Measurements from ENCODE around the gene SYTL2. TPM values are rescaled to one million over a fixed set of nuclear protein-coding genes. Genes with fewer than 3 reads are reported as not detected.

The SYTL2 gene
- total RNA-seq, 4 donors from 2014 or later, result 11.6 to 18.6 (median 14.5) TPM

DNA sequence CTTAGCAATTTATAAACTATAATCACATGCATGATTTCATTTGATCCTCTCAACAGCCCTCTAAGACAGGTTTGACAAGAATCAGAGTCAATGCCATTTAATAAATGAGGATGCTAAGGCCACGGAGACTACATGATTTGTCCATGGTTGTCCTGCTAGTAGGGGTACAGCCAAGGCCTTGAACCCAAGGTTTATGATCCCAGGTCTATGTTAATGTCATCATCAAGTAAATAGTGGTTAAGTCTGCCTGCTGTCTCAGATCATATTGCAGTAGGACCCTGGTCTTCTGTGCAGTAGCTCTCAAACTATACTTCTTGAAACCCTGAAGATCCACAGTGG is 17.7 kb upstream of the SYTL2 start:
- 53% methylated on average over 1 of the region's 1 CpG for WGBS
- Histone ChIP-seq H3K27ac (peak overlapping the region; percentile 55), H3K36me3 (no peaks in the 10 kb centered on the region), H3K9me3 (no peaks in the 10 kb centered on the region), H3K4me1 (peaks cover 18% of the 10 kb centered on the region), H3K27me3 (no peaks in the 10 kb centered on the region), H3K4me3 (no peak overlapping the region)
- DNase-seq (ENCODE audit: low spot score in 2 of 2), result no peak
- TF ChIP-seq EP300 (IDR thresholded peaks at IDR 0.05) (no peak), POLR2AphosphoS5 (IDR thresholded peaks at IDR 0.05) (no peak), POLR2A (IDR thresholded peaks at IDR 0.05) (no peak)
- TF ChIP-seq, protein P1, sequence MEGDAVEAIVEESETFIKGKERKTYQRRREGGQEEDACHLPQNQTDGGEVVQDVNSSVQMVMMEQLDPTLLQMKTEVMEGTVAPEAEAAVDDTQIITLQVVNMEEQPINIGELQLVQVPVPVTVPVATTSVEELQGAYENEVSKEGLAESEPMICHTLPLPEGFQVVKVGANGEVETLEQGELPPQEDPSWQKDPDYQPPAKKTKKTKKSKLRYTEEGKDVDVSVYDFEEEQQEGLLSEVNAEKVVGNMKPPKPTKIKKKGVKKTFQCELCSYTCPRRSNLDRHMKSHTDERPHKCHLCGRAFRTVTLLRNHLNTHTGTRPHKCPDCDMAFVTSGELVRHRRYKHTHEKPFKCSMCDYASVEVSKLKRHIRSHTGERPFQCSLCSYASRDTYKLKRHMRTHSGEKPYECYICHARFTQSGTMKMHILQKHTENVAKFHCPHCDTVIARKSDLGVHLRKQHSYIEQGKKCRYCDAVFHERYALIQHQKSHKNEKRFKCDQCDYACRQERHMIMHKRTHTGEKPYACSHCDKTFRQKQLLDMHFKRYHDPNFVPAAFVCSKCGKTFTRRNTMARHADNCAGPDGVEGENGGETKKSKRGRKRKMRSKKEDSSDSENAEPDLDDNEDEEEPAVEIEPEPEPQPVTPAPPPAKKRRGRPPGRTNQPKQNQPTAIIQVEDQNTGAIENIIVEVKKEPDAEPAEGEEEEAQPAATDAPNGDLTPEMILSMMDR (IDR thresholded peaks at IDR 0.05), result no peak

DNA sequence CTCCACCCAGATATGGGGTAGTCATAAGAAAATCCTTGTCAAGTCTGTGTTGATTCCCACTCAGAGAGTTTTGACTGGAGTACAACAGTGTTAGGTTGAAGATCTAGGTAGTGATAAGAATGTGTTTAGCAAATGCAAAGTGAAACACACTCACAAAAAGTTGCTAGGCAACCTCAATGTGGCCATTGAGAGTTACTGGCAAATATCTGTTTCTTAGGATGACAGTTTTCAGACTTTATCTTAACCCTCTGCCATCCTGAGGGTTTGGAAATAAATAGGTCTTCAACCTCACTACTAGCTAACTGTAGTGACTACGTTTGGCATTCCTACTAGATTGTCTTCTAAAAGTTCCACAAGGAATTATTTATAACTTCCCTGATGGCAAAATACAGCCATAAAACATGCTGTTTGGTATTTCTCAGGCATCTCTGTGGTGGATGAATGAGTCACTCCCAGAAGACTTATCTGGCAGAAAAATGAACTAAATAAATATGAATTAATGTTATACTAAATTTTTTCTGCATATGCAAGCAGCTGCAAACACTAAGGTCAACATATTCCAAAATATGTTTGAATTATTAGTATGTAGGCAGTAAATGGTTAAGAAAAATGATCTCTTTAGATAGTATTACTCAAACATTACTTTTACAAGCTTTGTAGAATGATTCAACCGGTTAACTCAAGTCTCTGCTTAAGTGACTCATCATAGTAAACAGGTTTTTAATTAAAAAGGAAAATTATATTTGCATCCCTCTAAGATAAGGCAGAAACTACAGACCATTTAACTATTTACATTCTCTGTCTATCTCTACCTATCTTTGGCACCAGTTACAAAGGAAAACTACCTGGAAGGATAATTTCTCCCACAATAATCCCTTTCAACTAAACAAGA is 17.1 kb upstream of the SYTL2 start:
- WGBS, result 12% methylated on average over 2 of the region's 2 CpGs
- no peak for DNase-seq (ENCODE audit: low spot score in 2 of 2)
- no peak overlapping the region for H3K4me3 ChIP-seq
- H3K27me3 ChIP-seq, result no peaks in the 10 kb centered on the region
- H3K4me1 ChIP-seq, result peaks cover 18% of the 10 kb centered on the region
- TF ChIP-seq, protein P1 (IDR thresholded peaks at IDR 0.05), result no peak
- no peak for TF ChIP-seq POLR2AphosphoS5 (IDR thresholded peaks at IDR 0.05)
- TF ChIP-seq POLR2A (IDR thresholded peaks at IDR 0.05), result no peak
- TF ChIP-seq EP300 (IDR thresholded peaks at IDR 0.05), result no peak
- no peaks in the 10 kb centered on the region for H3K9me3 ChIP-seq
- peak overlapping the region; percentile 55 for H3K27ac ChIP-seq
- no peaks in the 10 kb centered on the region for H3K36me3 ChIP-seq

DNA sequence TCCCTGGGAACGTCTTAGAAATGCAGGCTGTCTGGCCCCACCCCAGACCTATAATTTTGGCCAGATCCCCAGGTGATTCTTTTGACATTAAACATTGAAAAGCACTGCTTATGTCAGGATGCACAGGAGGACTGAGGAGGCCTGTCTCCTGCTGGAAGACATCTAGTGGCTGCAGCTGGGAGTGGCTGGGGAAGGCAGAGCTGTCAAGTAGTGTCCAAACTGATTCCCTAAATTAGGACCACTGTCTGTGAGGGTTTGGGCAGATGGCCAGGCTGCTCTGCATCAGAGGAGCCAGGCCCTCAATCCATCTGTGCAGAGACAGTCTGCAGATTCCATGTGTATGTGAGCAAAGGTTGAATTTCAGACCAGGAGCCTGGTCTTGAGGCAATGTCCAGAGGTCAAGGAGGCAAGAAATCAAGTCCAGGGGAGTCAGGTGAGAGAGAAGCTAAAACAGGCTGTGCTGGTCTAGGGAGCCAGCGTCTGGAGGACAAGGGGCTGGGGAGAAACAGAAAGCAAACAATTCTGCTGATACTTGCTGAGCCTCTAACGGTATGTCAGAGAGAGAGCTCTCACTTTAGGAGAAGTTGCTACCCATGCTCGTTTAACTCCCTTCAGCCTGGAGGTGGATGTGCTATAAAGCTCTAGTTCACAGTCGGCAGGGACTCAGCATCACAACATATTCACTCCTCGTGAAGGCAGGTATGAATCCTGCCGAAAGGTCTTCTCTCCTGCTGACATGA is 15.3 kb upstream of the SYTL2 start:
- no peak overlapping the region for H3K27ac ChIP-seq
- 61% methylated on average over 7 of the region's 7 CpGs for WGBS

DNA sequence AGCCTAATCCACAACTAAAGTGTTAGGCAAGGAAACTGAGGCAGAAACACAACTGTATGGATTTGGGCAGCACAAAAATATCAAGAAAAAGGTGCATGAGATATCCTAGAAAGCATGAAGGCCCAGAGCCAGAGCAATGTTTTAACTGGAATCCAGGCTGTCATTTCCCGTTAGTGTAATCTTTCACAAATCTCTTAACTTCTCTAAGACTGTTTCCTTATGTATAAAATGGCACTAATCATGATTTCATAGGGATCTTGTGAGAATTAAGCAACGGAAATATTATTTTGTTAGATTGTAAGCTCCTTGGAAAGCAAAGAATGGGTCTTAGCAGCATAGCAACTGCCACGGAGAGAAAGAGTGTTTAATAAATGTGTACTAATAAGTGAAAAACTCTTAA is 14.7 kb upstream of the SYTL2 start:
- Histone ChIP-seq H3K27me3 (no peaks in the 10 kb centered on the region), H3K4me1 (peaks cover 18% of the 10 kb centered on the region), H3K27ac (no peak overlapping the region), H3K9me3 (no peaks in the 10 kb centered on the region), H3K36me3 (no peaks in the 10 kb centered on the region), H3K4me3 (no peak overlapping the region)
- TF ChIP-seq, protein P1 (IDR thresholded peaks at IDR 0.05), result no peak
- TF ChIP-seq EP300 (IDR thresholded peaks at IDR 0.05) (no peak), POLR2AphosphoS5 (IDR thresholded peaks at IDR 0.05) (no peak), POLR2A (IDR thresholded peaks at IDR 0.05) (no peak)
- no peak for DNase-seq (ENCODE audit: low spot score in 2 of 2)
- 60% methylated on average over 3 of the region's 3 CpGs for WGBS

More for the DNA sequence above, 15.3 kb upstream of the SYTL2 start:
- TF ChIP-seq POLR2AphosphoS5 (IDR thresholded peaks at IDR 0.05) (no peak), POLR2A (IDR thresholded peaks at IDR 0.05) (no peak), EP300 (IDR thresholded peaks at IDR 0.05) (no peak)
- TF ChIP-seq, protein P1 (IDR thresholded peaks at IDR 0.05), result peak in 1 of 2 donors; percentile 32
- H3K27me3 ChIP-seq, result no peaks in the 10 kb centered on the region
- DNase-seq (ENCODE audit: low spot score in 2 of 2), result no peak
- H3K4me1 ChIP-seq, result peaks cover 18% of the 10 kb centered on the region
- no peaks in the 10 kb centered on the region for H3K36me3 ChIP-seq
- no peaks in the 10 kb centered on the region for H3K9me3 ChIP-seq
- H3K4me3 ChIP-seq, result no peak overlapping the region

DNA sequence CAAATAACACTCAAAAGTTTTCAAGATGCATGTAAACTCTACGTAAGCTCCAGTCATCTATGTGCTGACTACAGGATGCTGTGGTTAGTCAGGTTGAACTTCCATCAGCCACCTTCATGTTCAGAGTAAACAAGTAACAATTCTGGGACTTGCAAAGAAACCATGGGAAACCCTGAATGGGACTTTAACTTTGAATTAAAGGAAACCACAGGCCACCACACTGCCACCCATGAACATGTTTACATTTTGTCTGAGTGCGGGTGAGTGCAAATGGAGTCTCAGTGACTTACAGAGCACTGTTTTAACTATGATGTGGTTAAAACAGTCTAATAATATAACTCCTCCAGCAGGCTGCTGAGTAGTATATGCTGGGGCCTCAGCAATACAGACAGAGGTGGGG is 12.9 kb upstream of the SYTL2 start:
- Histone ChIP-seq H3K27ac (no peak overlapping the region), H3K4me3 (no peak overlapping the region), H3K36me3 (no peaks in the 10 kb centered on the region), H3K27me3 (no peaks in the 10 kb centered on the region), H3K9me3 (no peaks in the 10 kb centered on the region), H3K4me1 (peaks cover 18% of the 10 kb centered on the region)
- WGBS, result 87% methylated on average over 2 of the region's 2 CpGs
- no peak for TF ChIP-seq EP300 (IDR thresholded peaks at IDR 0.05)
- no peak for TF ChIP-seq POLR2AphosphoS5 (IDR thresholded peaks at IDR 0.05)
- TF ChIP-seq, protein P1 (IDR thresholded peaks at IDR 0.05), result no peak
- TF ChIP-seq POLR2A (IDR thresholded peaks at IDR 0.05), result no peak
- no peak for DNase-seq (ENCODE audit: low spot score in 2 of 2)
